ENCODE measurements around the gene STPG3.

Gene STPG3

GRCh38 chr9:137302118-137302448 is 51.0 kb downstream of the STPG3 start, which contains the start of gene NRARP:
NRARP (minus strand) TSS chr9:137302271; CDS start chr9:137301928, 343 bp downstream.
- DNase-seq (ENCODE audit: low read depth) = peak; percentile 87

- DNase-seq (ENCODE audit: low read depth) = no peak
Measured at GRCh38 chr9:137302449-137303150, 51.5 kb downstream of the STPG3 start.

Data from T follicular helper cell (primary cell).